CD4-positive, alpha-beta T cell (primary cell): ENCODE data around the gene KCND3. TPM values are rescaled to one million over a fixed set of nuclear protein-coding genes. Genes with fewer than 3 reads are reported as not detected.

Experiments
- ATAC-seq: fragments of 200-7000 bp; cut with Tn5 transposase; one replicate; pipeline ENCODE4 v1.10.0; 2022; ENCODE audit warnings: mild to moderate bottlenecking; ENCODE audit not compliant: poor library complexity
- CTCF ChIA-PET: fragments of 350-600 bp; sonication (Branson Sonifier 250); formaldehyde crosslinking; loops from one replicate; lab custom pipeline; 2021; ENCODE audit warnings: antibody characterized with exemption, inconsistent platforms; lab: Charles Lee
- POLR2A ChIA-PET: fragments of 350-600 bp; sonication (Branson Sonifier 250); formaldehyde crosslinking; loops from one replicate; lab custom pipeline; 2021; ENCODE audit warnings: antibody characterized with exemption, inconsistent platforms; lab: Charles Lee
- DNase-seq, 14 experiments: peaks; one replicate each; pipeline ENCODE4 v3.0.0-alpha.2; 2013 to 2020; ENCODE audit warnings: mixed read lengths in 2 of 14
- H3K27ac ChIP-seq, 2 donors: one replicate each; pipeline versions ENCODE4 v1.5.1 to v1.7.0; 2013; ENCODE audit warnings: low read length in 2 of 2, low read depth in 1 of 2, mild to moderate bottlenecking in 1 of 2
- H3K27me3 ChIP-seq, 2 experiments: 1 replicate in 1 of 2; 2 replicates in 1 of 2; pipeline versions ENCODE4 v1.6.1 to v1.7.0; 2013; ENCODE audit warnings: low read length in 2 of 2, control low read depth in 1 of 2, mild to moderate bottlenecking in 1 of 2, moderate library complexity in 1 of 2; ENCODE audit not compliant: insufficient read depth in 2 of 2, control insufficient read depth in 1 of 2
- H3K36me3 ChIP-seq: one replicate; pipeline ENCODE4 v1.6.1; 2013; ENCODE audit warnings: low read length, control low read depth; ENCODE audit not compliant: insufficient read depth
- H3K4me1 ChIP-seq: one replicate; pipeline ENCODE4 v1.6.1; 2013; ENCODE audit warnings: low read length, control low read depth; ENCODE audit not compliant: insufficient read depth
- H3K4me3 ChIP-seq: one replicate; pipeline ENCODE4 v1.5.1; 2013; ENCODE audit warnings: mild to moderate bottlenecking, low read length, moderate library complexity
- H3K9me3 ChIP-seq, 2 experiments: 1 replicate in 1 of 2; 2 replicates in 1 of 2; pipeline versions ENCODE4 v1.6.1 to v1.7.0; 2013; ENCODE audit warnings: low read length in 2 of 2, mild to moderate bottlenecking in 2 of 2, control low read depth in 1 of 2, moderate library complexity in 1 of 2; ENCODE audit not compliant: control insufficient read depth in 1 of 2, insufficient read depth in 1 of 2
- H3K27ac Mint-ChIP-seq: one replicate; pipeline ENCODE4 v1.8.0; 2020; ENCODE audit warnings: mixed read lengths
- H3K27me3 Mint-ChIP-seq: one replicate; pipeline ENCODE4 v1.8.0; 2021; ENCODE audit warnings: mixed read lengths
- H3K36me3 Mint-ChIP-seq: one replicate; pipeline ENCODE4 v1.8.0; 2021; ENCODE audit warnings: low read depth, mixed read lengths
- H3K4me1 Mint-ChIP-seq: one replicate; pipeline ENCODE4 v1.8.0; 2021; ENCODE audit warnings: low read depth, mixed read lengths
- H3K4me3 Mint-ChIP-seq: one replicate; pipeline ENCODE4 v1.8.0; 2020; ENCODE audit warnings: mild to moderate bottlenecking, mixed read lengths
- H3K9me3 Mint-ChIP-seq: one replicate; pipeline ENCODE4 v1.8.0; 2020; ENCODE audit warnings: mixed read lengths
- intact Hi-C, 2 experiments: fragments of 100-400 bp; cut with DNase I in 1 of 2; cut with micrococcal nuclease in 1 of 2; formaldehyde crosslinking; loops; one replicate each; pipeline versions ENCODE4 v1.15.1 to v1.9.0; 2023 to 2025; cut with DNase I, micrococcal nuclease
- total RNA-seq, 174 experiments: library from RNA in 2 of 174; stranded (reverse) in 2 of 174; gene quantifications; one replicate each; pipeline ENCODE4 v1.2.3 and lab custom pipeline; 2021 to 2026
- TF ChIP-seq, protein P1 (sequence below): fragments of 200-600 bp; IDR thresholded peaks from one replicate; pipeline ENCODE4 v1.8.0; 2022; ENCODE audit warnings: antibody characterized with exemption, mild to moderate bottlenecking

The KCND3 gene
- total RNA-seq, 2 experiments from 2014 or later, result 0.05 TPM; not detected in 1

DNA sequence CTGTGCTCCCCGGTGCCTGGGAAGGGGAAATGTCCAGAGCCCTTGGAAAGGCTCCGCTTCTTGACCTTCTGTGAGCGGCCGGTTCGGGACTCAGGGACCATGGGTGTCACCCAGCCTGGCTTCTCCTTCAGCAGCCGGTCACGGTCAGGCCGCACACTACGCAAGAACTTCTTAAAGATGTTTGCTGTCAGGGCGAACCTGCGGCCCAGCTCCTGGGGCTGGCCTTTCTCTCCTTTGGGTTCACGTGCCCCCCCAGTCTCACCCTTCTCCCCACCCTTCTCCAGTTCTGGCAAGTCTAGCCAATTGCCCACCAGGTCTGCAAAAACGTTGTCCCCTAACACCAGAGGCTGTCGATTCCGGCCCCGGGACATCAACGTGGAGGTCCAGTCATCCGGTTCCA, 262.4 kb downstream of the KCND3 start:
- no peaks in the 10 kb centered on the region for H3K27me3 Mint-ChIP-seq
- H3K4me3 Mint-ChIP-seq, result no peak overlapping the region
- peaks cover 21% of the 10 kb centered on the region for H3K4me1 Mint-ChIP-seq
- Histone ChIP-seq H3K9me3 (no peaks in the 10 kb centered on the region), H3K4me3 (no peak overlapping the region), H3K36me3 (no peaks in the 10 kb centered on the region), H3K27ac (no peak overlapping the region), H3K4me1 (peaks cover 21% of the 10 kb centered on the region), H3K27me3 (no peaks in the 10 kb centered on the region)
- no peaks in the 10 kb centered on the region for H3K36me3 Mint-ChIP-seq
- TF ChIP-seq, protein P1, sequence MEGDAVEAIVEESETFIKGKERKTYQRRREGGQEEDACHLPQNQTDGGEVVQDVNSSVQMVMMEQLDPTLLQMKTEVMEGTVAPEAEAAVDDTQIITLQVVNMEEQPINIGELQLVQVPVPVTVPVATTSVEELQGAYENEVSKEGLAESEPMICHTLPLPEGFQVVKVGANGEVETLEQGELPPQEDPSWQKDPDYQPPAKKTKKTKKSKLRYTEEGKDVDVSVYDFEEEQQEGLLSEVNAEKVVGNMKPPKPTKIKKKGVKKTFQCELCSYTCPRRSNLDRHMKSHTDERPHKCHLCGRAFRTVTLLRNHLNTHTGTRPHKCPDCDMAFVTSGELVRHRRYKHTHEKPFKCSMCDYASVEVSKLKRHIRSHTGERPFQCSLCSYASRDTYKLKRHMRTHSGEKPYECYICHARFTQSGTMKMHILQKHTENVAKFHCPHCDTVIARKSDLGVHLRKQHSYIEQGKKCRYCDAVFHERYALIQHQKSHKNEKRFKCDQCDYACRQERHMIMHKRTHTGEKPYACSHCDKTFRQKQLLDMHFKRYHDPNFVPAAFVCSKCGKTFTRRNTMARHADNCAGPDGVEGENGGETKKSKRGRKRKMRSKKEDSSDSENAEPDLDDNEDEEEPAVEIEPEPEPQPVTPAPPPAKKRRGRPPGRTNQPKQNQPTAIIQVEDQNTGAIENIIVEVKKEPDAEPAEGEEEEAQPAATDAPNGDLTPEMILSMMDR, result no peak
- CTCF ChIA-PET, result no interaction called here
- no peaks in the 10 kb centered on the region for H3K9me3 Mint-ChIP-seq
- no peak overlapping the region for H3K27ac Mint-ChIP-seq
- POLR2A ChIA-PET, result no interaction called here
- ATAC-seq (no peak), DNase-seq (no peak)
- intact Hi-C loops, result no loop called here

DNA sequence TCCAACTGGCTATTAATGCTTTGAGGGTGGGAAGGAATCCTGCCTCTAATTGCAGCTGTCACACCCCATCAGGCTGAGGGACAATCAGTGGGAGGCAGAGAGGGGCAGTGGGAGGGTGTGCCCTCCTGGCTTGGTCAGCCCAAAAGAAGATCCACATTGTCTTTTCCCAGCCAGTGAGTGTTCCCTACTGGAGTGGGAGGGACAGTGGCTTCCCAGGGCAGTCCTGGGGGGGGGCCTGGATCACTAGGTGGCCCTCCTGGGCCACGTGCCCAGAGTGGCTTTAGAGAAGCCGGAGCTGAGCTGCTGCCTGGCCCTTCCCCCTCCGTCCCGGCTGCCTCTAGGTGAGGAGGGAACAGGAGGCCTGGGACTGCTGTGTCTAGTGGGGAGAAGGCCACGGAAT, 264.3 kb downstream of the KCND3 start:
- no peak overlapping the region for H3K4me3 Mint-ChIP-seq
- no peaks in the 10 kb centered on the region for H3K36me3 Mint-ChIP-seq
- H3K27me3 ChIP-seq, result no peaks in the 10 kb centered on the region
- no peak overlapping the region for H3K27ac ChIP-seq
- H3K36me3 ChIP-seq, result no peaks in the 10 kb centered on the region
- H3K9me3 ChIP-seq, result no peaks in the 10 kb centered on the region
- H3K27ac Mint-ChIP-seq, result no peak overlapping the region
- H3K9me3 Mint-ChIP-seq, result no peaks in the 10 kb centered on the region
- H3K4me1 ChIP-seq, result peaks cover 21% of the 10 kb centered on the region
- ATAC-seq (no peak), DNase-seq (no peak)
- POLR2A ChIA-PET, result no interaction called here
- H3K27me3 Mint-ChIP-seq, result no peaks in the 10 kb centered on the region
- H3K4me3 ChIP-seq, result no peak overlapping the region
- TF ChIP-seq, protein P1, result no peak
- CTCF ChIA-PET, result no interaction called here
- intact Hi-C loops, result no loop called here
- H3K4me1 Mint-ChIP-seq, result peaks cover 36% of the 10 kb centered on the region

DNA sequence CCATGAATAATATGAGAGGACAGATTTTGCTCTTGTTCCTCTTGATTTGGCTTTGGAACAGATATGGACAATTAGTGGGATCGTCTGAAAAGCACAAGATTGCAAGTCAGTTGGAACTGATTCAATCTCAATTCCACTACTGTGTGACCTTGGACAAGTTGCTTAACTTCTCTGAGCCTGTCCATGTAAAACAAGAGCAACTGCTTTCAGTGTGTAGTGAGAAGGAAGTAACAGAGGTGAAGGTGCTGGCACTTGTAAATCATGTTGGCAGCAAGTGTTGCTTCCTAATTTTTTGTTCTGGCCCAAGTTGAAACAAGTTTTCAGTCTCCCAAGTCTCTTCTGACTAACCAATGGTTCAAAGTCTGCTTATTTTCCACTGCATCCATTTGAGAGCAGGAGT, 265.6 kb downstream of the KCND3 start:
- Mint-ChIP-seq H3K27me3 (no peaks in the 10 kb centered on the region), H3K27ac (peak overlapping the region; percentile 86), H3K9me3 (no peaks in the 10 kb centered on the region), H3K4me1 (peaks cover 36% of the 10 kb centered on the region), H3K36me3 (no peaks in the 10 kb centered on the region), H3K4me3 (no peak overlapping the region)
- POLR2A ChIA-PET, result interaction anchor here (1.0 kb wide), 1 partner anchor 31 kb away, joined by 5 read pairs; no protein-coding TSS in a partner anchor
- ATAC-seq (no peak), DNase-seq (no peak)
- TF ChIP-seq, protein P1, result no peak
- no peak overlapping the region for H3K4me3 ChIP-seq
- no peaks in the 10 kb centered on the region for H3K36me3 ChIP-seq
- H3K27ac ChIP-seq, result peak overlapping the region in 1 of 2 donors; percentile 56
- H3K9me3 ChIP-seq, result no peaks in the 10 kb centered on the region
- intact Hi-C loops, result loop anchor here in 1 of 2 experiments (1.0 to 2.0 kb wide), 2 partner anchors 15 to 31 kb away; partner anchors contain the start of genes DDX20 and INKA2
- H3K27me3 ChIP-seq, result no peaks in the 10 kb centered on the region
- CTCF ChIA-PET, result interaction anchor here (1.0 kb wide), 1 partner anchor 9 kb away, joined by 3 read pairs; no protein-coding TSS in a partner anchor
- H3K4me1 ChIP-seq, result peaks cover 21% of the 10 kb centered on the region
